GM12872 (cell line): ENCODE measurements around the gene SLIT3.

Experiments used
- TF ChIP-seq, protein P1 (sequence below): IDR thresholded peaks from 3 replicates; pipeline ENCODE4 v1.5.1; 2011; ENCODE audit warnings: low read depth, mild to moderate bottlenecking, low read length, moderate library complexity; ENCODE audit not compliant: insufficient read depth

Gene SLIT3

DNA sequence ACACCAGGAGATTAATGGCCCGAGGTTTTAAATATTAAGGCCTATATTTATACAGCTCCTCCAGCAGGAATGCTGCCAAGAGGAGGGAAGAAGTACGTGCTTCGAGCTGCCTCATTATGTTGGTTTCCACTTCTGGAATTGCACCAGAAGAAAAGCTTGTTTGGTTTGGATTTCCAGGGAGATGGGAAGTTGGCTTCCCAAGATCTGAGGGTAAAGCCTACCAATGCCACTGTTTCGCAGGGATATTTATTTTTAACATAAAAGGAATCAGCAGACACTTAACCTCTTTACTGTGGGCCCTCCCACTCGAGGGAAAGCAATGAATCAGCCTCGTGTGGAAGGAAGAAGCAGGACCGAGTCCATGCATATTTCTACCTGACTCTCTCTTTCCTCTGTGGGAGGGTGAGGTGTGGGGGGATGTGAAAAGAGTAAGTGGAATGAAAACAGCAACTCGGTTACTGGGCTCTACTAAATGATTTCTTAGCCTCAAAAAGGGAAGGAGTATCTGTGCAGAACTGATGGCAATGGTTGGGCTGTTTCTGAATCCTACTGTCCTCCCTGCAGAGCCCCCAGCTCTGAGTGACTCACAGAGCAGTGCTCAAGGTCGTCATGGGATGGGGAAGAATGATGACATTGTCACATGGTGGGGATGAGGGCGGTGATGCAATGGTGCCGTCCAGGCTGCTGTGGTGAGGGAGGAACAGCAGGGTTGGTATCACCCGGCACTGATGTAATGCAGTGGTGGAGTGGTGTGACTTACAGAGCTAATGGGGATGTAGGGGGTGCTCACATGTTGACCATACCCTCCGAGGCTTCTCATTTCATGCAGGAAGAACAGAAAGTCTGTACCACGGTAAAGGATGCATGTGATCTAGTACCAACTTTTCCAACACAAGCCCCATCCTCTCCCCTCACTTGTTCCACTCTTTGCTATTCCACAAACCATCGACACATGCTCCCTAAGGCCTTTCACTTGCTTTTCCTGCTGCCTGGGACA lies 506.8 kb downstream of the SLIT3 start:
- TF ChIP-seq, protein P1, sequence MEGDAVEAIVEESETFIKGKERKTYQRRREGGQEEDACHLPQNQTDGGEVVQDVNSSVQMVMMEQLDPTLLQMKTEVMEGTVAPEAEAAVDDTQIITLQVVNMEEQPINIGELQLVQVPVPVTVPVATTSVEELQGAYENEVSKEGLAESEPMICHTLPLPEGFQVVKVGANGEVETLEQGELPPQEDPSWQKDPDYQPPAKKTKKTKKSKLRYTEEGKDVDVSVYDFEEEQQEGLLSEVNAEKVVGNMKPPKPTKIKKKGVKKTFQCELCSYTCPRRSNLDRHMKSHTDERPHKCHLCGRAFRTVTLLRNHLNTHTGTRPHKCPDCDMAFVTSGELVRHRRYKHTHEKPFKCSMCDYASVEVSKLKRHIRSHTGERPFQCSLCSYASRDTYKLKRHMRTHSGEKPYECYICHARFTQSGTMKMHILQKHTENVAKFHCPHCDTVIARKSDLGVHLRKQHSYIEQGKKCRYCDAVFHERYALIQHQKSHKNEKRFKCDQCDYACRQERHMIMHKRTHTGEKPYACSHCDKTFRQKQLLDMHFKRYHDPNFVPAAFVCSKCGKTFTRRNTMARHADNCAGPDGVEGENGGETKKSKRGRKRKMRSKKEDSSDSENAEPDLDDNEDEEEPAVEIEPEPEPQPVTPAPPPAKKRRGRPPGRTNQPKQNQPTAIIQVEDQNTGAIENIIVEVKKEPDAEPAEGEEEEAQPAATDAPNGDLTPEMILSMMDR: no peak

DNA sequence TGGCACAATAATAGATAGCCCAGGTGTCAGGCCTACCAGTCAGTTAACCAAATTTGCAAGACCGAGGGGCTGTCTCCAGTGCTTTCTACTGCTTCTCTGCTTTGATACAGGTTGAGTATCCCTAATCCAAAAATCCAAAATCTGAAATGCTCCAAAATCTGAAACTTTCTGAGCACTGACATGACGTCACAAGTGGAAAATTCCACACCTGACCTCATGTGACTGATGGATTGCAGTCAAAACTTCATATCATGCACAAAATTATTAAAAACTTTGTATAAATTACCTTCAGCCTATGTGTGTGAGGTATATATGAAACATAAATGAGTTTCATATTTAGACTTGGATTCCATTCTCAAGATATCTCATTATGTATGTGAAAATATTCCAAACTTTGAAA lies 508.3 kb downstream of the SLIT3 start:
- TF ChIP-seq, protein P1: no peak

DNA sequence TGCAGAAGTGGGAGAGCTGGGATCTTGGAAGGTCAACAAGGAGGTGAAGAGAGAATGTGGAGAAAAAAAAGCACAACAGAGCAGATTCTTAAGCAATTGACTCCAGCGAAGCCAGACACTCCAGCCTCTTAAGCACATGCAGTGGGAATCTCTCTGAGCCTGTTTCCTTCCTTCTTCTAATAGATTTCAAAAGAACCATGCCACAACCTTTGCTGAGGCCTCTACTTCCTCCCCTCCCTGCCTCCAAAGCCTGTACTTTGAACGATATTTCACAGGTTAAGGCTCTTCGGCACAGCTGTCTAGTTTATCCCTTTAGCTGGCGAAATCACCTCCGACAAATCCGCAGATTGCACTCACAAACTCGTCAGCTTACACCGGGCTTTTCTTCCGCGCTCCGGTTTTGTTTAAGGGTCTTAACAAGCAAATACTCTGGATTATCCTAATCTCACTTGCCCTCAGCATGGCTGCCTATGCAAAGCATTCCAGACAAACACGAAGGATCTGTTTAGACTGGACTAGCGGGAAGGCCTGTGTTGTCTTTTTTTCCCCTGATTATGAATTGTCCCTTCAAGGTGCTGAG lies 510.2 kb downstream of the SLIT3 start:
- TF ChIP-seq, protein P1: no peak

DNA sequence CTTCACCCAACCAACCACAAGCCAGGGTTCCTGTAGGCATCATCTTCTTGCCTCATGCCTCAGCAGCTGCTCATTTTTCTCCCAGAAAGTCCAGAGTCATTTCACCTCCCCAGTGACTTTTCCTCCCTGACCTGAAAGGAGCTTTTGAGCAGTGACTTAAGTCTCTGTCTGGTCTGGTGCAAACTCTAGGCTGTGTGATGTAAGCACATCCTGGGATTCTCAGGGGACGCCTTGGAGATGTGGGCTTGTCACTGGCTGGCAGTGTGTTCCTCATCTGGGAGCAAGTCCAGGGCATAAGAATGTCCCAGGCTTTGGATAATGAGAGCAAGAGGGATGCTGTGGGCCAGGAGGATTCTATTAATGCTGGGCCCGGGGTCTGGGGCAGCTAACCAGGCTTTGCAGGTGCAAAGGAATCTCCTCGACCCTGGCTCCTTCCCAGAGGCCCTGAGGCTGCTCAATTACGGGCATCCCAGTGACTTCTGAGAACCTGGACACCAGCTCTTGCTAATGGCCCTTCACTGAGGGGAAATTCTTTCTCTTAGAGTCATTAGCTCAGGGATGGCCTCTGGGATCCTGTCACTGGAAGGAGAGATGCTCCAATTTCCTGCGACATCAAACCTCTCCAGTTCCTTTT lies 510.8 kb downstream of the SLIT3 start:
- TF ChIP-seq, protein P1: no peak

- TF ChIP-seq, protein P1: no peak
These were observed 512.2 kb downstream of the SLIT3 start for GRCh38 chr5:168788786-168789185.

- TF ChIP-seq, protein P1: no peak
These were observed 512.8 kb downstream of the SLIT3 start for GRCh38 chr5:168788107-168788506.

- TF ChIP-seq, protein P1: no peak
These were observed 514.8 kb downstream of the SLIT3 start for GRCh38 chr5:168786147-168786546.
